PC-9 (cell line): ENCODE results near the gene ATM. TPM values are rescaled to one million over a fixed set of nuclear protein-coding genes. Genes with fewer than 3 reads are reported as not detected.

Experiments used
- BruUV-seq: library from RNA; stranded (reverse); fragments of 400-500 nt; replicated peaks from 2 replicates; lab custom pipeline; 2021; lab: Mats Ljungman, UMichigan
- CTCF ChIA-PET: fragments of 300-600 bp; sonication (Branson Sonifier 250); formaldehyde crosslinking; loops from one replicate; lab custom pipeline; 2022; ENCODE audit warnings: antibody characterized with exemption; lab: Charles Lee
- POLR2A ChIA-PET: fragments of 300-600 bp; sonication (Branson Sonifier 250); formaldehyde crosslinking; loops from one replicate; lab custom pipeline; 2022; ENCODE audit warnings: antibody characterized with exemption; ENCODE audit not compliant: unreplicated experiment; lab: Charles Lee
- DNase-seq, 2 experiments: peaks; one replicate each; pipeline versions ENCODE4 v3.0.0 to v3.0.0-alpha.2; 2015 to 2022; ENCODE audit warnings: mixed read lengths in 1 of 2
- H2AFZ ChIP-seq: fragments of 200-600 bp; sonication (generic); 2 replicates; pipeline ENCODE4 v1.8.1; 2017; ENCODE audit warnings: antibody characterized with exemption
- H3F3A ChIP-seq: fragments of 200-600 bp; sonication (generic); 2 replicates; pipeline ENCODE4 v1.8.1; 2017; ENCODE audit warnings: antibody characterized with exemption, mild to moderate bottlenecking, low read depth; ENCODE audit not compliant: insufficient read depth
- H3K27ac ChIP-seq: fragments of 200-600 bp; sonication (generic); 2 replicates; pipeline ENCODE4 v1.6.1; 2016; ENCODE audit warnings: mixed run types
- H3K27me3 ChIP-seq: fragments of 200-600 bp; sonication (generic); 2 replicates; pipeline ENCODE4 v1.6.1; 2016; ENCODE audit warnings: low read depth, mixed run types; ENCODE audit not compliant: insufficient read depth
- H3K36me3 ChIP-seq: fragments of 200-600 bp; sonication (generic); 2 replicates; pipeline ENCODE4 v1.6.1; 2016; ENCODE audit warnings: low read depth, mixed run types
- H3K4me1 ChIP-seq: fragments of 200-600 bp; sonication (generic); replicated peaks from 2 replicates; pipeline ENCODE4 v1.6.1; 2016; ENCODE audit warnings: mixed run types; ENCODE audit not compliant: insufficient read depth
- H3K4me2 ChIP-seq: fragments of 200-600 bp; sonication (generic); 2 replicates; pipeline ENCODE4 v1.6.1; 2017; ENCODE audit warnings: mixed run types
- H3K4me3 ChIP-seq: fragments of 200-600 bp; sonication (generic); 2 replicates; pipeline ENCODE4 v1.6.1; 2016; ENCODE audit warnings: mixed run types
- H3K79me2 ChIP-seq: fragments of 200-600 bp; sonication (generic); 2 replicates; pipeline ENCODE4 v1.6.1; 2017; ENCODE audit warnings: low read depth, mixed run types
- H3K9me2 ChIP-seq: fragments of 200-600 bp; sonication (generic); 2 replicates; pipeline ENCODE4 v1.8.1; 2017; ENCODE audit warnings: mild to moderate bottlenecking; ENCODE audit not compliant: insufficient read depth
- H3K9me3 ChIP-seq: fragments of 200-600 bp; sonication (generic); 2 replicates; pipeline ENCODE4 v1.8.1; 2016; ENCODE audit warnings: low read depth; ENCODE audit not compliant: insufficient read depth
- H4K20me1 ChIP-seq: fragments of 200-600 bp; sonication (generic); 2 replicates; pipeline ENCODE4 v1.8.1; 2017; ENCODE audit not compliant: insufficient read depth
- CTCF ChIP-seq: fragments of 200-600 bp; sonication (generic); conservative IDR thresholded peaks from 2 replicates; pipeline ENCODE4 v1.6.1; 2017; ENCODE audit warnings: mixed run types, antibody characterized with exemption, mild to moderate bottlenecking, moderate library complexity
- EZH2 ChIP-seq: fragments of 200-600 bp; sonication (generic); IDR thresholded peaks from 2 replicates; pipeline ENCODE4 v1.8.0; 2017; ENCODE audit warnings: antibody characterized with exemption, low read depth
- intact Hi-C: fragments of 100-400 bp; cut with micrococcal nuclease; formaldehyde crosslinking; loops from one replicate; pipeline ENCODE4 v1.10.0; 2022; ENCODE audit not compliant: unreplicated experiment
- total RNA-seq: library from RNA; stranded (reverse); gene quantifications from 2 replicates; pipeline ENCODE4 v1.2.3, GENCODE V29; 2021

The ATM gene
- total RNA-seq, 1 experiment from 2014 or later, result 36.3 TPM

GRCh38 chr11:108193725-108194124, 29.1 kb upstream of the ATM start:
- ChIA-PET CTCF (no interaction called here), POLR2A (no interaction called here)
- no peaks in the 10 kb centered on the region for H3K4me1 ChIP-seq

DNA sequence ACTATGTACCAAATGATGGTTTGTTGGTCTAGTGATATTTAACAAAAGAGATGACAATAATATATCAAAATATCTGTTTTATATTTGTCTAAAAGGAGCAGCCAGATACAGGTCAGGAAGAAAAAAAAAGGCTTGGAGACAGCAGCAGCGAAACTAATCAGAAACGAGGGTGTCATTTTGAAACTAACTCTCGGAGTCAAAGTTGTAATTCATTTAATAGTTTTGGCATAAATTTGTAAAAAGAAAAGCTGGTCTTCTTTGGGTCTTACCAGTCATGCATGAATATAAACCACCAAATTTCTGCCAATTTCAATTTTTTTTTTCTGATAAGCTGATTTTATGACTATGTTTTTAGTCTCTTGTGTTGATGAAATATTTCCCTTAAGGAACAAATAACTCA, 26.0 kb upstream of the ATM start:
- peaks cover 21% of the 10 kb centered on the region for H3K4me1 ChIP-seq
- no peak for TF ChIP-seq EZH2
- no peak for TF ChIP-seq CTCF
- POLR2A ChIA-PET, result no interaction called here
- intact Hi-C loops, result no loop called here
- no peak for DNase-seq
- peaks cover 50% of the 10 kb centered on the region for H3K36me3 ChIP-seq
- H3K27ac ChIP-seq, result no peak overlapping the region
- no peaks in the 10 kb centered on the region for H3K9me2 ChIP-seq
- H3K4me2 ChIP-seq, result no peak overlapping the region
- no peak overlapping the region for H2AFZ ChIP-seq
- CTCF ChIA-PET, result no interaction called here
- no peak overlapping the region for H3K4me3 ChIP-seq
- H3F3A ChIP-seq, result peaks cover 19% of the 10 kb centered on the region; the same call in 1 of the 2 replicates
- H3K79me2 ChIP-seq, result peaks cover 35% of the 10 kb centered on the region
- H4K20me1 ChIP-seq, result no peaks in the 10 kb centered on the region
- BruUV-seq, result no TSS peak
- no peaks in the 10 kb centered on the region for H3K9me3 ChIP-seq
- H3K27me3 ChIP-seq, result no peaks in the 10 kb centered on the region

More at GRCh38 chr11:108193725-108194124, 29.1 kb upstream of the ATM start:
- H4K20me1 ChIP-seq, result no peaks in the 10 kb centered on the region
- no peak overlapping the region for H3K27ac ChIP-seq
- H3K9me3 ChIP-seq, result no peaks in the 10 kb centered on the region
- H2AFZ ChIP-seq, result no peak overlapping the region
- H3K27me3 ChIP-seq, result no peaks in the 10 kb centered on the region
- H3F3A ChIP-seq, result no peaks in the 10 kb centered on the region
- no peaks in the 10 kb centered on the region for H3K9me2 ChIP-seq
- TF ChIP-seq EZH2, result no peak
- TF ChIP-seq CTCF, result no peak
- BruUV-seq, result no TSS peak
- no peak overlapping the region for H3K4me3 ChIP-seq
- H3K4me2 ChIP-seq, result no peak overlapping the region
- intact Hi-C loops, result no loop called here
- DNase-seq, result no peak
- peaks cover 61% of the 10 kb centered on the region for H3K36me3 ChIP-seq
- peaks cover 17% of the 10 kb centered on the region for H3K79me2 ChIP-seq

GRCh38 chr11:108197351-108197750, 25.5 kb upstream of the ATM start:
- H3K79me2 ChIP-seq, result peaks cover 35% of the 10 kb centered on the region
- no peak overlapping the region for H2AFZ ChIP-seq
- ChIA-PET CTCF (no interaction called here), POLR2A (no interaction called here)
- no peak overlapping the region for H3K4me3 ChIP-seq
- DNase-seq, result no peak
- no peak overlapping the region for H3K4me2 ChIP-seq
- intact Hi-C loops, result no loop called here
- H3K4me1 ChIP-seq, result peaks cover 21% of the 10 kb centered on the region
- no peaks in the 10 kb centered on the region for H3K9me3 ChIP-seq
- peaks cover 19% of the 10 kb centered on the region; the same call in 1 of the 2 replicates for H3F3A ChIP-seq
- peaks cover 46% of the 10 kb centered on the region for H3K36me3 ChIP-seq
- no TSS peak for BruUV-seq
- no peaks in the 10 kb centered on the region for H3K9me2 ChIP-seq
- TF ChIP-seq EZH2 (no peak), CTCF (no peak)
- H4K20me1 ChIP-seq, result no peaks in the 10 kb centered on the region
- no peaks in the 10 kb centered on the region for H3K27me3 ChIP-seq
- H3K27ac ChIP-seq, result no peak overlapping the region
